Gastroesophageal sphincter (tissue), 3 donors: ENCODE data around the gene ANXA2.

ENCODE experiments used
- CTCF ChIP-seq, 4 experiments: fragments of 200-600 bp in 2 of 4; fragments of 450-650 bp in 2 of 4; sonication (generic) in 1 of 4; IDR thresholded peaks; one replicate each; pipeline ENCODE4 v1.5.1; 2017 to 2019; ENCODE audit warnings: antibody characterized with exemption in 4 of 4, mild to moderate bottlenecking in 2 of 4, moderate library complexity in 2 of 4
- EP300 ChIP-seq: sonication (generic); formaldehyde crosslinking; IDR thresholded peaks from one replicate; pipeline ENCODE4 v1.6.1; 2017; ENCODE audit warnings: antibody characterized with exemption, mild to moderate bottlenecking
- POLR2A ChIP-seq, 2 donors: fragments of 450-650 bp; IDR thresholded peaks; one replicate each; pipeline ENCODE4 v1.6.1; 2017; ENCODE audit warnings: antibody characterized with exemption in 2 of 2, mild to moderate bottlenecking in 2 of 2, moderate library complexity in 1 of 2
- POLR2AphosphoS5 ChIP-seq: sonication (generic); formaldehyde crosslinking; IDR thresholded peaks from one replicate; pipeline ENCODE4 v1.6.1; 2017; ENCODE audit warnings: antibody characterized with exemption

- no peak for TF ChIP-seq CTCF (IDR thresholded peaks at IDR 0.05)
- no peak for TF ChIP-seq EP300
- TF ChIP-seq POLR2A (IDR thresholded peaks at IDR 0.05) = no peak
- TF ChIP-seq POLR2AphosphoS5 = no peak
Measured at GRCh38 chr15:60399246-60399915, 1.6 kb upstream of the ANXA2 start.
